SK-N-SH (cell line): Measurements from ENCODE around the gene UNC93B1. TPM values are rescaled to one million over a fixed set of nuclear protein-coding genes. Genes with fewer than 3 reads are reported as not detected.
A peak's percentile ranks its signal among the peaks of the same experiment; 100 is the strongest.

Source experiments
- CTCF ChIA-PET: fragments of 300-600, 350-600 bp; formaldehyde crosslinking; extraction: SDS; loops from one replicate; lab custom pipeline; 2021; lab: Yijun Ruan, JAX
- POLR2A ChIA-PET: fragments of 350-600 bp; sonication (Branson Sonifier 250); formaldehyde crosslinking; extraction: SDS; loops from one replicate; lab custom pipeline; 2020; ENCODE audit warnings: antibody characterized with exemption, inconsistent platforms; lab: Yijun Ruan, JAX
- DNase-seq: peaks from one replicate; pipeline ENCODE4 v3.0.0; 2012
- H2AFZ ChIP-seq: fragments of 200-600 bp; sonication (generic); 2 replicates; pipeline ENCODE4 v1.8.1; 2016; ENCODE audit warnings: antibody characterized with exemption, mild to moderate bottlenecking, low read depth
- H3F3A ChIP-seq: fragments of 200-600 bp; sonication (generic); replicated peaks from 2 replicates; pipeline ENCODE3; 2016; ENCODE audit warnings: antibody characterized with exemption, mild to moderate bottlenecking; ENCODE audit not compliant: insufficient read depth
- H3K27ac ChIP-seq, 2 experiments: fragments of 200-500 bp in 1 of 2; fragments of 200-600 bp in 1 of 2; sonication (Bioruptor generic) in 1 of 2; sonication (generic), shearing (Covaris generic) in 1 of 2; 2 replicates each; pipeline versions ENCODE4 v1.5.1 to v1.6.1; 2014 to 2016; ENCODE audit warnings: low read depth in 2 of 2, inconsistent platforms in 1 of 2, low read length in 1 of 2, mild to moderate bottlenecking in 1 of 2, mixed read lengths in 1 of 2
- H3K27me3 ChIP-seq: fragments of 200-600 bp; sonication (generic), shearing (Covaris generic); 2 replicates; pipeline ENCODE4 v1.6.1; 2016; ENCODE audit warnings: mixed run types; ENCODE audit not compliant: insufficient read depth
- H3K36me3 ChIP-seq, 2 experiments: fragments of 200-500 bp in 1 of 2; fragments of 200-600 bp in 1 of 2; sonication (Bioruptor generic) in 1 of 2; sonication (generic) in 1 of 2; replicated peaks in 1 of 2; 2 replicates each; pipeline versions ENCODE3 to v1.5.1; 2014 to 2016; ENCODE audit warnings: low read length in 1 of 2, mild to moderate bottlenecking in 1 of 2; ENCODE audit not compliant: insufficient read depth in 2 of 2, control insufficient read depth in 1 of 2
- H3K4me1 ChIP-seq, 2 experiments: fragments of 200-500 bp in 1 of 2; fragments of 200-600 bp in 1 of 2; sonication (Bioruptor generic) in 1 of 2; sonication (generic), shearing (Covaris generic) in 1 of 2; 2 replicates each; pipeline versions ENCODE4 v1.5.1 to v1.6.1; 2014 to 2016; ENCODE audit warnings: low read depth in 1 of 2, low read length in 1 of 2, mixed run types in 1 of 2; ENCODE audit not compliant: insufficient read depth in 2 of 2, control insufficient read depth in 1 of 2
- H3K4me2 ChIP-seq: fragments of 200-600 bp; sonication (generic), shearing (Covaris generic); 2 replicates; pipeline ENCODE4 v1.6.1; 2017; ENCODE audit warnings: mixed run types
- H3K4me3 ChIP-seq, 2 experiments: fragments of 200-500 bp in 1 of 2; fragments of 200-600 bp in 1 of 2; sonication (Bioruptor generic) in 1 of 2; sonication (generic), shearing (Covaris generic) in 1 of 2; 2 replicates each; pipeline versions ENCODE4 v1.5.1 to v1.8.1; 2014 to 2016; ENCODE audit warnings: low read depth in 2 of 2, inconsistent platforms in 1 of 2, low read length in 1 of 2, mild to moderate bottlenecking in 1 of 2, mixed read lengths in 1 of 2, moderate library complexity in 1 of 2
- H3K79me2 ChIP-seq: fragments of 200-600 bp; sonication (generic); 2 replicates; pipeline ENCODE4 v1.8.1; 2017; ENCODE audit warnings: mild to moderate bottlenecking; ENCODE audit not compliant: insufficient read depth
- H3K9ac ChIP-seq: fragments of 200-600 bp; sonication (generic); 2 replicates; pipeline ENCODE4 v1.6.1; 2017; ENCODE audit warnings: mixed run types
- H3K9me2 ChIP-seq: fragments of 200-600 bp; sonication (generic); 2 replicates; pipeline ENCODE4 v1.6.1; 2017; ENCODE audit warnings: mixed run types
- H3K9me3 ChIP-seq: fragments of 200-600 bp; sonication (generic); 2 replicates; pipeline ENCODE4 v1.6.1; 2017; ENCODE audit warnings: mixed run types, mild to moderate bottlenecking, moderate library complexity
- H4K20me1 ChIP-seq: fragments of 200-600 bp; sonication (generic); 2 replicates; pipeline ENCODE4 v1.6.1; 2017; ENCODE audit warnings: mild to moderate bottlenecking, mixed run types; ENCODE audit not compliant: insufficient read depth
- ELF1 ChIP-seq: IDR thresholded peaks from 2 replicates; pipeline ENCODE4 v1.4.0; 2012
- EP300 ChIP-seq, 2 experiments: IDR thresholded peaks; 2 replicates each; pipeline versions ENCODE4 v1.4.0 to v1.6.1; 2012; ENCODE audit warnings: borderline replicate concordance in 1 of 2, low read depth in 1 of 2, low read length in 1 of 2
- FOSL2 ChIP-seq: IDR thresholded peaks from 2 replicates; pipeline ENCODE4 v1.4.0; 2012; ENCODE audit warnings: low read depth, mild to moderate bottlenecking, moderate library complexity, borderline replicate concordance
- FOXJ3 ChIP-seq: sonication (generic); formaldehyde crosslinking; IDR thresholded peaks from 2 replicates; pipeline ENCODE4 v1.5.1; 2020; ENCODE audit warnings: mild to moderate bottlenecking, missing genetic modification reagents
- GABPA ChIP-seq: IDR thresholded peaks from 2 replicates; pipeline ENCODE4 v1.4.0; 2012; ENCODE audit warnings: low read depth, mild to moderate bottlenecking
- JUND ChIP-seq: IDR thresholded peaks from 2 replicates; pipeline ENCODE4 v1.4.0; 2012
- MAX ChIP-seq: IDR thresholded peaks from 2 replicates; pipeline ENCODE4 v1.4.0; 2012; ENCODE audit warnings: low read depth
- MEF2A ChIP-seq: IDR thresholded peaks from 2 replicates; pipeline ENCODE4 v1.4.0; 2012; ENCODE audit warnings: low read depth, borderline replicate concordance
- MXI1 ChIP-seq: IDR thresholded peaks from 2 replicates; pipeline ENCODE4 v1.6.1; 2012; ENCODE audit warnings: mild to moderate bottlenecking, low read depth, low read length, improper control_type of control experiment
- NFIC ChIP-seq: IDR thresholded peaks from 2 replicates; pipeline ENCODE4 v1.4.0; 2012; ENCODE audit warnings: borderline replicate concordance
- RFX5 ChIP-seq: IDR thresholded peaks from 2 replicates; pipeline ENCODE4 v1.6.1; 2012; ENCODE audit warnings: mild to moderate bottlenecking, improper control_type of control experiment, low read length
- RXRA ChIP-seq: IDR thresholded peaks from 2 replicates; pipeline ENCODE4 v1.4.0; 2012; ENCODE audit warnings: low read depth, mild to moderate bottlenecking, borderline replicate concordance
- SIN3A ChIP-seq: IDR thresholded peaks from 2 replicates; pipeline ENCODE4 v1.6.1; 2012; ENCODE audit warnings: low read depth, mild to moderate bottlenecking, low read length, moderate library complexity, borderline replicate concordance
- USF1 ChIP-seq: IDR thresholded peaks from 2 replicates; pipeline ENCODE4 v1.4.0; 2012; ENCODE audit warnings: low read depth, borderline replicate concordance
- YY1 ChIP-seq: IDR thresholded peaks from 2 replicates; pipeline ENCODE4 v1.4.0; 2012; ENCODE audit warnings: low read depth, mild to moderate bottlenecking
- WGBS: methylation state at CpG from one replicate; pipeline ENCODE4 v1.1.6; 2017; ENCODE audit warnings: low lambda C conversion rate; 5-methylcytosine and 5-hydroxymethylcytosine counted together
- polyA plus RNA-seq, 3 experiments: library from polyadenylated mRNA; depleted of rRNA; stranded (reverse); fragments of >200 nt; gene quantifications; 2 replicates each; pipeline ENCODE4 v1.2.3, GENCODE V29; 2012

The UNC93B1 gene
- polyA plus RNA-seq, 1 of the 3 experiments (the other 2 are of a cell fraction): 28.9 TPM

- CTCF ChIA-PET: interaction anchor here (1.1 to 1.6 kb wide), 4 partner anchors 13 to 194 kb away, joined by 3 to 5 read pairs (median 3); no protein-coding TSS in a partner anchor
- POLR2A ChIA-PET: no interaction called here
- 78% methylated on average over 13 of the region's 16 CpGs for WGBS
- peak overlapping the region; percentile 25 to 96; a peak in 3 of 4 replicates for H3K27ac ChIP-seq
- H3K36me3 ChIP-seq: no peaks in the 10 kb centered on the region
- DNase-seq: no peak
- TF ChIP-seq YY1 (no peak; the same call in 1 of the 2 replicates), NFIC (no peak), EP300 (IDR thresholded peaks at IDR 0.05; ENCODE audit: borderline replicate concordance in 1 of 2, low read depth in 1 of 2, low read length in 1 of 2) (no peak), GABPA (no peak), MAX (no peak), MEF2A (no peak), JUND (no peak), USF1 (no peak), RXRA (no peak), MXI1 (no peak), RFX5 (no peak), FOXJ3 (no peak), SIN3A (no peak), FOSL2 (no peak), ELF1 (no peak)
- H3K9ac ChIP-seq: peak overlapping the region; percentile 72
- no peaks in the 10 kb centered on the region for H3K27me3 ChIP-seq
- peaks cover 18% of the 10 kb centered on the region for H3F3A ChIP-seq
- H3K9me3 ChIP-seq: no peaks in the 10 kb centered on the region
- peak overlapping the region; percentile 35; the same call in 1 of the 2 replicates for H2AFZ ChIP-seq
- peak overlapping the region in 1 of 2 experiments; percentile 18; a peak in 1 of 4 replicates for H3K4me3 ChIP-seq
- H4K20me1 ChIP-seq: no peaks in the 10 kb centered on the region
- H3K79me2 ChIP-seq: peaks cover 18% of the 10 kb centered on the region
- H3K9me2 ChIP-seq: no peaks in the 10 kb centered on the region
- H3K4me1 ChIP-seq: peaks cover 30 to 44% of the 10 kb centered on the region in 2 experiments; a peak in 3 of 4 replicates
- peak overlapping the region; percentile 81; the same call in 1 of the 2 replicates for H3K4me2 ChIP-seq
Measured at GRCh38 chr11:68011051-68011943, 7.4 kb upstream of the UNC93B1 start.
